Liver (tissue), 9 donors: ENCODE results near the gene PSMB8. TPM values are rescaled to one million over a fixed set of nuclear protein-coding genes. Genes with fewer than 3 reads are reported as not detected.
"Not testable (repeated sequence)": the region's sequence is repeated elsewhere in the genome, so short reads cannot be mapped to it uniquely, and the experiment has no call there.

Experiments
- DNase-seq: peaks from one replicate; pipeline ENCODE4 v3.0.0-alpha.2; 2017; ENCODE audit warnings: low spot score
- H3K27ac ChIP-seq, 2 donors: one replicate each; pipeline ENCODE4 v1.7.0; 2013; ENCODE audit warnings: inconsistent platforms in 2 of 2, low read length in 2 of 2, control low read depth in 1 of 2, low read depth in 1 of 2, mild to moderate bottlenecking in 1 of 2
- H3K27me3 ChIP-seq, 4 donors: one replicate each; pipeline versions ENCODE4 v1.6.1 to v1.7.0; 2013; ENCODE audit warnings: low read length in 3 of 4, inconsistent platforms in 1 of 4, mild to moderate bottlenecking in 1 of 4, moderate library complexity in 1 of 4; ENCODE audit not compliant: control insufficient read depth in 4 of 4, insufficient read depth in 4 of 4
- H3K36me3 ChIP-seq, 4 donors: one replicate each; pipeline versions ENCODE4 v1.6.1 to v1.7.0; 2013; ENCODE audit warnings: low read length in 3 of 4, mild to moderate bottlenecking in 3 of 4, low read depth in 1 of 4, moderate library complexity in 1 of 4; ENCODE audit not compliant: control insufficient read depth in 4 of 4, insufficient read depth in 3 of 4
- H3K4me1 ChIP-seq, 4 donors: one replicate each; pipeline versions ENCODE4 v1.6.1 to v1.7.0; 2013; ENCODE audit warnings: low read length in 3 of 4, mild to moderate bottlenecking in 3 of 4, moderate library complexity in 1 of 4; ENCODE audit not compliant: control insufficient read depth in 4 of 4, insufficient read depth in 4 of 4
- H3K4me3 ChIP-seq, 3 donors: one replicate each; pipeline versions ENCODE4 v1.6.1 to v1.7.0; 2013; ENCODE audit warnings: low read length in 3 of 3, control low read depth in 1 of 3, low read depth in 1 of 3, mild to moderate bottlenecking in 1 of 3
- H3K9ac ChIP-seq, 2 donors: one replicate each; pipeline ENCODE4 v1.7.0; 2013; ENCODE audit warnings: low read length in 2 of 2, mild to moderate bottlenecking in 2 of 2, moderate library complexity in 2 of 2, control low read depth in 1 of 2, low read depth in 1 of 2
- H3K9me3 ChIP-seq, 4 donors: one replicate each; pipeline versions ENCODE4 v1.6.1 to v1.7.0; 2013; ENCODE audit warnings: low read length in 3 of 4; ENCODE audit not compliant: control insufficient read depth in 4 of 4
- ATF3 ChIP-seq: IDR thresholded peaks from 2 replicates; pipeline ENCODE4 v1.6.1; 2016; ENCODE audit warnings: antibody characterized with exemption
- CTCF ChIP-seq: fragments of 150-350 bp; IDR thresholded peaks from 2 replicates; pipeline ENCODE4 v1.5.1; 2017; ENCODE audit warnings: improper control_type of control experiment, low read depth, low read length; ENCODE audit not compliant: missing input control
- FOXA1 ChIP-seq: IDR thresholded peaks from 2 replicates; pipeline ENCODE4 v1.6.1; 2016; ENCODE audit warnings: antibody characterized with exemption
- HNF4A ChIP-seq, 2 donors: conservative IDR thresholded peaks; 2 replicates each; pipeline ENCODE4 v1.6.1; 2016; ENCODE audit warnings: antibody characterized with exemption in 2 of 2, mild to moderate bottlenecking in 2 of 2
- MAX ChIP-seq: IDR thresholded peaks from 2 replicates; pipeline ENCODE4 v1.6.1; 2016; ENCODE audit warnings: antibody characterized with exemption
- NR2F2 ChIP-seq: IDR thresholded peaks from 2 replicates; pipeline ENCODE4 v1.6.1; 2016; ENCODE audit warnings: antibody characterized with exemption
- RAD21 ChIP-seq, 2 donors: IDR thresholded peaks; 2 replicates each; pipeline ENCODE4 v1.6.1; 2016; ENCODE audit warnings: antibody characterized with exemption in 2 of 2, mild to moderate bottlenecking in 2 of 2
- REST ChIP-seq: IDR thresholded peaks from 2 replicates; pipeline ENCODE4 v1.6.1; 2016; ENCODE audit warnings: antibody characterized with exemption, mild to moderate bottlenecking
- RXRA ChIP-seq, 2 donors: IDR thresholded peaks; 2 replicates each; pipeline ENCODE4 v1.6.1; 2017 to 2018; ENCODE audit warnings: antibody characterized with exemption in 2 of 2, mild to moderate bottlenecking in 1 of 2
- YY1 ChIP-seq: IDR thresholded peaks from 2 replicates; pipeline ENCODE4 v1.6.1; 2016; ENCODE audit warnings: antibody characterized with exemption, mild to moderate bottlenecking
- ZBTB33 ChIP-seq: IDR thresholded peaks from 2 replicates; pipeline ENCODE4 v1.6.1; 2016; ENCODE audit warnings: antibody characterized with exemption
- WGBS: extraction: QIAGEN DNeasy Blood & Tissue Kit; methylation state at CpG from one replicate; pipeline ENCODE4 v1.1.7; 2013; 5-methylcytosine and 5-hydroxymethylcytosine counted together
- polyA plus RNA-seq, 2 donors: library from polyadenylated mRNA; stranded (reverse) in 1 of 2; unstranded in 1 of 2; fragments of 200-250 nt in 1 of 2; fragments of >200 nt in 1 of 2; fragmentation: Nextera tagmentation in 1 of 2; extraction: Ambion mirVana in 1 of 2; gene quantifications; one replicate each; pipeline versions ENCODE4 v1.2.1 to v1.2.3, GENCODE V29; 2013 to 2015
- total RNA-seq, 2 donors: library from RNA; depleted of rRNA; stranded (reverse); fragments of >200 nt; gene quantifications; one replicate each; pipeline ENCODE4 v1.2.3, GENCODE V29; 2014
- donor health status: healthy.
- donor health status: healthy.
- donor health status: healthy.
- donor health status: healthy.
- donor health status: healthy.

PSMB8 gene
- total and polyA plus RNA-seq, 4 donors, result 19.9 to 75.1 (median 44.0) TPM

- Histone ChIP-seq H3K27me3 (no peaks in the 10 kb centered on the region), H3K9ac (no peak overlapping the region), H3K27ac (no peak overlapping the region), H3K4me3 (no peak overlapping the region), H3K9me3 (no peaks in the 10 kb centered on the region), H3K36me3 (no peaks in the 10 kb centered on the region), H3K4me1 (no peaks in the 10 kb centered on the region)
- no peak for TF ChIP-seq FOXA1
- TF ChIP-seq MAX, result no peak
- no peak for TF ChIP-seq HNF4A (conservative IDR thresholded peaks at IDR 0.05)
- no peak for TF ChIP-seq CTCF
- TF ChIP-seq ATF3, result no peak
- no peak for TF ChIP-seq RXRA (IDR thresholded peaks at IDR 0.05)
- TF ChIP-seq RAD21 (IDR thresholded peaks at IDR 0.05), result no peak
- no peak for DNase-seq
- 68% methylated on average over 2 of the region's 2 CpGs for WGBS
These were observed 29.7 kb downstream of the PSMB8 start for GRCh38 chr6:32814145-32814544.

GRCh38 chr6:32809171-32809570 is 34.7 kb downstream of the PSMB8 start:
- Histone ChIP-seq H3K27me3 (no peaks in the 10 kb centered on the region), H3K9me3 (no peaks in the 10 kb centered on the region), H3K27ac (no peak overlapping the region), H3K36me3 (no peaks in the 10 kb centered on the region), H3K4me3 (no peak overlapping the region), H3K9ac (no peak overlapping the region), H3K4me1 (no peaks in the 10 kb centered on the region)
- TF ChIP-seq ZBTB33 (no peak), NR2F2 (no peak)
- DNase-seq, result no peak
- 4% methylated on average over 1 of the region's 1 CpG for WGBS

GRCh38 chr6:32807020-32807580 is 36.7 kb downstream of the PSMB8 start:
- no peaks in the 10 kb centered on the region for H3K9me3 ChIP-seq
- 82% methylated on average over 5 of the region's 5 CpGs for WGBS
- DNase-seq, result no peak
- no peak for TF ChIP-seq HNF4A (conservative IDR thresholded peaks at IDR 0.05)
- TF ChIP-seq REST, result no peak
- TF ChIP-seq MAX, result no peak
- no peak for TF ChIP-seq YY1
- no peak for TF ChIP-seq NR2F2
- no peaks in the 10 kb centered on the region for H3K36me3 ChIP-seq
- H3K27ac ChIP-seq, result no peak overlapping the region
- H3K9ac ChIP-seq, result no peak overlapping the region
- no peaks in the 10 kb centered on the region for H3K4me1 ChIP-seq
- H3K27me3 ChIP-seq, result no peaks in the 10 kb centered on the region
- no peak overlapping the region for H3K4me3 ChIP-seq

GRCh38 chr6:32805404-32805803 is 38.4 kb downstream of the PSMB8 start:
- H3K27ac ChIP-seq, H3K4me1 ChIP-seq, H3K27me3 ChIP-seq, DNase-seq, H3K9me3 ChIP-seq, H3K36me3 ChIP-seq, H3K4me3 ChIP-seq, H3K9ac ChIP-seq: not testable (repeated sequence)
